Suprapubic skin (tissue), 4 donors: Measurements from ENCODE around the gene CAMTA1. TPM values are rescaled to one million over a fixed set of nuclear protein-coding genes. Genes with fewer than 3 reads are reported as not detected.

Experiments
- DNase-seq, 2 donors: peaks; one replicate each; pipeline ENCODE4 v3.0.0-alpha.2; 2019; ENCODE audit warnings: low spot score in 2 of 2
- H3K27ac ChIP-seq: fragments of 200-600 bp; sonication (generic); one replicate; pipeline ENCODE4 v1.5.1; 2019
- H3K27me3 ChIP-seq: fragments of 200-600 bp; sonication (generic); one replicate; pipeline ENCODE4 v1.5.1; 2019
- H3K36me3 ChIP-seq: fragments of 200-600 bp; sonication (generic); one replicate; pipeline ENCODE4 v1.5.1; 2019
- H3K4me1 ChIP-seq: fragments of 200-600 bp; sonication (generic); one replicate; pipeline ENCODE4 v1.5.1; 2019
- H3K4me3 ChIP-seq: fragments of 200-600 bp; sonication (generic); one replicate; pipeline ENCODE4 v1.5.1; 2019; ENCODE audit warnings: mild to moderate bottlenecking
- H3K9me3 ChIP-seq: fragments of 200-600 bp; sonication (generic); one replicate; pipeline ENCODE4 v1.5.1; 2019
- CTCF ChIP-seq, 2 donors: fragments of 200-600 bp in 1 of 2; fragments of 450-650 bp in 1 of 2; sonication (generic) in 1 of 2; IDR thresholded peaks; one replicate each; pipeline ENCODE4 v1.5.1; 2016 to 2019; ENCODE audit warnings: antibody characterized with exemption in 2 of 2, mild to moderate bottlenecking in 1 of 2, moderate library complexity in 1 of 2
- EP300 ChIP-seq: sonication (generic); formaldehyde crosslinking; IDR thresholded peaks from one replicate; pipeline ENCODE4 v1.6.1; 2017; ENCODE audit warnings: antibody characterized with exemption
- POLR2A ChIP-seq, 2 donors: fragments of 450-650 bp; IDR thresholded peaks; one replicate each; pipeline ENCODE4 v1.6.1; 2017; ENCODE audit warnings: antibody characterized with exemption in 2 of 2, mild to moderate bottlenecking in 2 of 2, moderate library complexity in 2 of 2
- POLR2AphosphoS5 ChIP-seq, 3 donors: sonication (generic); formaldehyde crosslinking; IDR thresholded peaks; one replicate each; pipeline ENCODE4 v1.6.1; 2017; ENCODE audit warnings: antibody characterized with exemption in 3 of 3
- WGBS: methylation state at CpG from one replicate; pipeline ENCODE4 v1.1.5; 2018; 5-methylcytosine and 5-hydroxymethylcytosine counted together
- total RNA-seq, 4 donors: library from RNA; depleted of rRNA; stranded (reverse); fragments of >200 nt; gene quantifications; one replicate each; pipeline ENCODE4 v1.1.0, GENCODE V29; 2016

The CAMTA1 gene
- total RNA-seq, 4 donors from 2014 or later: 40.4 to 54.1 (median 46.6) TPM

- Histone ChIP-seq H3K27ac (no peak overlapping the region), H3K9me3 (no peaks in the 10 kb centered on the region), H3K4me3 (no peak overlapping the region), H3K36me3 (no peaks in the 10 kb centered on the region), H3K27me3 (no peaks in the 10 kb centered on the region), H3K4me1 (peaks cover 6% of the 10 kb centered on the region)
- DNase-seq: no peak
- TF ChIP-seq CTCF (IDR thresholded peaks at IDR 0.05) (no peak), POLR2A (IDR thresholded peaks at IDR 0.05) (no peak), EP300 (no peak), POLR2AphosphoS5 (IDR thresholded peaks at IDR 0.05) (no peak)
- WGBS: 97% methylated on average over 5 of the region's 5 CpGs
These were observed 944.5 kb downstream of the CAMTA1 start for GRCh38 chr1:7729761-7730160.

- H3K27me3 ChIP-seq: no peaks in the 10 kb centered on the region
- 86% methylated on average over 19 of the region's 19 CpGs for WGBS
- no peak overlapping the region for H3K4me3 ChIP-seq
- H3K36me3 ChIP-seq: peaks cover 6% of the 10 kb centered on the region
- no peak overlapping the region for H3K27ac ChIP-seq
- TF ChIP-seq POLR2A (IDR thresholded peaks at IDR 0.05) (no peak), POLR2AphosphoS5 (IDR thresholded peaks at IDR 0.05) (no peak), EP300 (no peak), CTCF (IDR thresholded peaks at IDR 0.05) (no peak)
- no peak for DNase-seq
- H3K4me1 ChIP-seq: no peaks in the 10 kb centered on the region
- no peaks in the 10 kb centered on the region for H3K9me3 ChIP-seq
These were observed 947.1 kb downstream of the CAMTA1 start for GRCh38 chr1:7732331-7732730.

- WGBS: 79% methylated on average over 2 of the region's 2 CpGs
- H3K9me3 ChIP-seq: no peaks in the 10 kb centered on the region
- TF ChIP-seq POLR2A (IDR thresholded peaks at IDR 0.05) (no peak), POLR2AphosphoS5 (IDR thresholded peaks at IDR 0.05) (no peak), CTCF (IDR thresholded peaks at IDR 0.05) (no peak), EP300 (no peak)
- H3K27ac ChIP-seq: no peak overlapping the region
- peaks cover 11% of the 10 kb centered on the region for H3K36me3 ChIP-seq
- H3K4me3 ChIP-seq: no peak overlapping the region
- H3K27me3 ChIP-seq: no peaks in the 10 kb centered on the region
- no peak for DNase-seq
- no peaks in the 10 kb centered on the region for H3K4me1 ChIP-seq
These were observed 948.0 kb downstream of the CAMTA1 start for GRCh38 chr1:7733276-7733675.

- no peaks in the 10 kb centered on the region for H3K9me3 ChIP-seq
- no peak overlapping the region for H3K4me3 ChIP-seq
- TF ChIP-seq CTCF (IDR thresholded peaks at IDR 0.05) (no peak), POLR2AphosphoS5 (IDR thresholded peaks at IDR 0.05) (no peak), EP300 (no peak), POLR2A (IDR thresholded peaks at IDR 0.05) (no peak)
- no peak overlapping the region for H3K27ac ChIP-seq
- DNase-seq: no peak
- no peaks in the 10 kb centered on the region for H3K27me3 ChIP-seq
- WGBS: 93% methylated on average over 6 of the region's 6 CpGs
- H3K36me3 ChIP-seq: peaks cover 11% of the 10 kb centered on the region
- no peaks in the 10 kb centered on the region for H3K4me1 ChIP-seq
These were observed 952.8 kb downstream of the CAMTA1 start for GRCh38 chr1:7738044-7738443.

- Histone ChIP-seq H3K4me3 (no peak overlapping the region), H3K27ac (no peak overlapping the region), H3K4me1 (peaks cover 15% of the 10 kb centered on the region), H3K9me3 (no peaks in the 10 kb centered on the region), H3K36me3 (no peaks in the 10 kb centered on the region), H3K27me3 (no peaks in the 10 kb centered on the region)
- no peak for DNase-seq
- no peak for TF ChIP-seq POLR2AphosphoS5 (IDR thresholded peaks at IDR 0.05)
- TF ChIP-seq EP300: no peak
- TF ChIP-seq POLR2A (IDR thresholded peaks at IDR 0.05): no peak
- no peak for TF ChIP-seq CTCF (IDR thresholded peaks at IDR 0.05)
- 64% methylated on average over 6 of the region's 6 CpGs for WGBS
These were observed 958.1 kb downstream of the CAMTA1 start for GRCh38 chr1:7743346-7743745.
